WTC11 (cell line): Measurements from ENCODE around the gene SLC28A1. TPM values are rescaled to one million over a fixed set of nuclear protein-coding genes. Genes with fewer than 3 reads are reported as not detected.

Experiments
- ATAC-seq: fragments of 200-7000 bp; cut with Tn5 transposase; 2 replicates; pipeline ENCODE4 v1.10.0; 2021; ENCODE audit warnings: mild to moderate bottlenecking, moderate library complexity
- CTCF ChIA-PET: fragments of 300-600 bp; sonication (Branson Sonifier 250); formaldehyde crosslinking; loops from one replicate; lab custom pipeline; 2021; ENCODE audit warnings: antibody characterized with exemption; lab: Charles Lee
- POLR2A ChIA-PET: fragments of 350-600 bp; sonication (Branson Sonifier 250); formaldehyde crosslinking; loops from one replicate; lab custom pipeline; 2021; ENCODE audit warnings: antibody characterized with exemption; lab: Charles Lee
- DNase-seq: peaks from one replicate; pipeline ENCODE4 v3.0.0; 2021; ENCODE audit warnings: low spot score
- H3K27ac Mint-ChIP-seq: 2 replicates; pipeline ENCODE4 v1.8.0; 2021; ENCODE audit warnings: mixed read lengths
- H3K27me3 Mint-ChIP-seq: 2 replicates; pipeline ENCODE4 v1.8.0; 2021; ENCODE audit warnings: low read depth, mild to moderate bottlenecking, moderate library complexity, mixed read lengths
- H3K36me3 Mint-ChIP-seq: 2 replicates; pipeline ENCODE4 v1.8.0; 2021; ENCODE audit warnings: mixed read lengths
- H3K4me1 Mint-ChIP-seq: 2 replicates; pipeline ENCODE4 v1.8.0; 2022; ENCODE audit warnings: mixed read lengths
- H3K4me3 Mint-ChIP-seq: 2 replicates; pipeline ENCODE4 v1.8.0; 2021; ENCODE audit warnings: mild to moderate bottlenecking, moderate library complexity, mixed read lengths
- H3K9me3 Mint-ChIP-seq: 2 replicates; pipeline ENCODE4 v1.8.0; 2021; ENCODE audit warnings: mixed read lengths
- FOXJ3 ChIP-seq: sonication (generic); formaldehyde crosslinking; IDR thresholded peaks from 2 replicates; pipeline ENCODE4 v1.9.0; 2021; ENCODE audit warnings: missing genetic modification reagents, mild to moderate bottlenecking, borderline replicate concordance
- FOXP1 ChIP-seq: sonication (generic); formaldehyde crosslinking; IDR thresholded peaks from 2 replicates; pipeline ENCODE4 v1.8.0; 2022; ENCODE audit warnings: missing genetic modification reagents, mild to moderate bottlenecking, moderate library complexity, borderline replicate concordance
- GABPB1 ChIP-seq: sonication (generic); formaldehyde crosslinking; IDR thresholded peaks from 2 replicates; pipeline ENCODE4 v1.8.1; 2023; ENCODE audit warnings: mild to moderate bottlenecking, missing genetic modification reagents
- RELA ChIP-seq: sonication (generic); formaldehyde crosslinking; IDR thresholded peaks from 2 replicates; pipeline ENCODE4 v1.8.1; 2022; ENCODE audit warnings: missing genetic modification reagents, mild to moderate bottlenecking, borderline replicate concordance
- SMAD3 ChIP-seq: sonication (generic); formaldehyde crosslinking; IDR thresholded peaks from 2 replicates; pipeline ENCODE4 v1.8.0; 2022; ENCODE audit warnings: missing genetic modification reagents, mild to moderate bottlenecking, borderline replicate concordance
- SOX15 ChIP-seq: fragments of 250-450 bp; sonication (Bioruptor Pico); IDR thresholded peaks from 2 replicates; pipeline ENCODE4 v1.9.0; 2021; ENCODE audit warnings: mild to moderate bottlenecking
- SP1 ChIP-seq: sonication (generic); formaldehyde crosslinking; conservative IDR thresholded peaks from 2 replicates; pipeline ENCODE4 v1.8.1; 2022; ENCODE audit warnings: missing genetic modification reagents
- TP53 ChIP-seq: sonication (generic); formaldehyde crosslinking; IDR thresholded peaks from 2 replicates; pipeline ENCODE4 v1.8.1; 2023; ENCODE audit warnings: mild to moderate bottlenecking, missing genetic modification reagents
- ZNF396 ChIP-seq: fragments of 250-450 bp; sonication (Bioruptor Pico); IDR thresholded peaks from 2 replicates; pipeline ENCODE4 v1.8.0; 2021; ENCODE audit warnings: mild to moderate bottlenecking, moderate library complexity, borderline replicate concordance
- ZNF671 ChIP-seq: fragments of 250-450 bp; sonication (Bioruptor Pico); IDR thresholded peaks from 2 replicates; pipeline ENCODE4 v1.8.0; 2021; ENCODE audit warnings: mild to moderate bottlenecking
- total RNA-seq: library from RNA; stranded (reverse); gene quantifications from 3 replicates; pipeline ENCODE4 v1.2.3, GENCODE V29; 2021
- TF ChIP-seq, protein P1 (sequence below): sonication (generic); formaldehyde crosslinking; IDR thresholded peaks from 2 replicates; pipeline ENCODE4 v1.8.0; 2023; ENCODE audit warnings: missing genetic modification reagents, mild to moderate bottlenecking, borderline replicate concordance
- TF ChIP-seq, protein P2 (sequence below): fragments of 250-450 bp; sonication (Bioruptor Pico); IDR thresholded peaks from 2 replicates; pipeline ENCODE4 v1.9.0; 2021; ENCODE audit warnings: moderate library complexity, mild to moderate bottlenecking, inconsistent platforms, borderline replicate concordance
- TF ChIP-seq, protein P3 (sequence below): sonication (generic); formaldehyde crosslinking; conservative IDR thresholded peaks from 2 replicates; pipeline ENCODE4 v1.8.1; 2022; ENCODE audit warnings: mild to moderate bottlenecking, missing genetic modification reagents
- TF ChIP-seq, protein P4 (sequence below): fragments of 250-450 bp; sonication (Bioruptor Pico); IDR thresholded peaks from 2 replicates; pipeline ENCODE4 v1.9.0; 2021; ENCODE audit warnings: mild to moderate bottlenecking
- TF ChIP-seq, protein P5 (sequence below): sonication (generic); formaldehyde crosslinking; IDR thresholded peaks from 2 replicates; pipeline ENCODE4 v1.8.1; 2022; ENCODE audit warnings: low read depth, mild to moderate bottlenecking, moderate library complexity, missing genetic modification reagents, borderline replicate concordance
- TF ChIP-seq, protein P6 (sequence below): sonication (generic); formaldehyde crosslinking; IDR thresholded peaks from 2 replicates; pipeline ENCODE4 v1.8.0; 2022; ENCODE audit warnings: missing genetic modification reagents
- TF ChIP-seq, protein P7 (sequence below): sonication (generic); formaldehyde crosslinking; IDR thresholded peaks from 2 replicates; pipeline ENCODE4 v1.8.1; 2022; ENCODE audit warnings: mild to moderate bottlenecking, moderate library complexity, missing genetic modification reagents

Gene SLC28A1
- total RNA-seq, 1 experiment from 2014 or later = not detected

DNA sequence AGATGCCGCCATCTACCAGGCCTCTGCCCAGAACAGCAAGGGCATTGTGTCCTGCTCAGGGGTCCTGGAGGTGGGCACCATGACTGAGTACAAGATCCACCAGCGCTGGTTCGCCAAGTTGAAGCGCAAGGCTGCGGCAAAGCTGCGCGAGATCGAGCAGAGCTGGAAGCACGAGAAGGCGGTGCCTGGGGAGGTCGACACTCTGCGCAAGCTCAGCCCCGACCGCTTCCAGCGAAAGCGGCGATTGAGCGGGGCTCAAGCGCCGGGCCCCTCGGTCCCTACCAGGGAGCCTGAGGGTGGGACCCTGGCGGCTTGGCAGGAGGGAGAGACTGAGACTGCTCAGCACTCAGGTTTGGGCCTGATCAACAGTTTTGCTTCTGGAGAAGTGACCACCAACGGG is 44.7 kb upstream of the SLC28A1 start (continued):
- TF ChIP-seq, protein P1, sequence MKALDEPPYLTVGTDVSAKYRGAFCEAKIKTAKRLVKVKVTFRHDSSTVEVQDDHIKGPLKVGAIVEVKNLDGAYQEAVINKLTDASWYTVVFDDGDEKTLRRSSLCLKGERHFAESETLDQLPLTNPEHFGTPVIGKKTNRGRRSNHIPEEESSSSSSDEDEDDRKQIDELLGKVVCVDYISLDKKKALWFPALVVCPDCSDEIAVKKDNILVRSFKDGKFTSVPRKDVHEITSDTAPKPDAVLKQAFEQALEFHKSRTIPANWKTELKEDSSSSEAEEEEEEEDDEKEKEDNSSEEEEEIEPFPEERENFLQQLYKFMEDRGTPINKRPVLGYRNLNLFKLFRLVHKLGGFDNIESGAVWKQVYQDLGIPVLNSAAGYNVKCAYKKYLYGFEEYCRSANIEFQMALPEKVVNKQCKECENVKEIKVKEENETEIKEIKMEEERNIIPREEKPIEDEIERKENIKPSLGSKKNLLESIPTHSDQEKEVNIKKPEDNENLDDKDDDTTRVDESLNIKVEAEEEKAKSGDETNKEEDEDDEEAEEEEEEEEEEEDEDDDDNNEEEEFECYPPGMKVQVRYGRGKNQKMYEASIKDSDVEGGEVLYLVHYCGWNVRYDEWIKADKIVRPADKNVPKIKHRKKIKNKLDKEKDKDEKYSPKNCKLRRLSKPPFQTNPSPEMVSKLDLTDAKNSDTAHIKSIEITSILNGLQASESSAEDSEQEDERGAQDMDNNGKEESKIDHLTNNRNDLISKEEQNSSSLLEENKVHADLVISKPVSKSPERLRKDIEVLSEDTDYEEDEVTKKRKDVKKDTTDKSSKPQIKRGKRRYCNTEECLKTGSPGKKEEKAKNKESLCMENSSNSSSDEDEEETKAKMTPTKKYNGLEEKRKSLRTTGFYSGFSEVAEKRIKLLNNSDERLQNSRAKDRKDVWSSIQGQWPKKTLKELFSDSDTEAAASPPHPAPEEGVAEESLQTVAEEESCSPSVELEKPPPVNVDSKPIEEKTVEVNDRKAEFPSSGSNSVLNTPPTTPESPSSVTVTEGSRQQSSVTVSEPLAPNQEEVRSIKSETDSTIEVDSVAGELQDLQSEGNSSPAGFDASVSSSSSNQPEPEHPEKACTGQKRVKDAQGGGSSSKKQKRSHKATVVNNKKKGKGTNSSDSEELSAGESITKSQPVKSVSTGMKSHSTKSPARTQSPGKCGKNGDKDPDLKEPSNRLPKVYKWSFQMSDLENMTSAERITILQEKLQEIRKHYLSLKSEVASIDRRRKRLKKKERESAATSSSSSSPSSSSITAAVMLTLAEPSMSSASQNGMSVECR (CRISPR knock-in tag) = no peak

DNA sequence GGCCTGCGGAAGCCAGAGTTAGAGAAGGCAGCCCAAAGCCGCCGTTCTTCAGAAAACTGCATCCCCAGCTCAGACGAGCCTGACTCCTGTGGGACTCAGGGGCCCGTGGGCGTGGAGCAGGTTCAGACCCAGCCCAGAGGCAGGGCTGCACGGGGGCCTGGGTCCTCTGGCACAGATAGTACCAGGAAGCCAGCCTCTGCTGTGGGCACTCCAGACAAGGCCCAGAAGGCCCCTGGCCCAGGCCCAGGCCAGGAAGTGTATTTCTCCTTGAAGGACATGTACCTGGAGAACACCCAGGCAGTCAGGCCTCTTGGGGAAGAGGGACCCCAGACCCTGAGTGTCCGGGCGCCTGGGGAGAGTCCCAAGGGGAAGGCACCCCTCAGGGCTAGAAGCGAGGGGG is 44.2 kb upstream of the SLC28A1 start:
- no peak for TF ChIP-seq RELA (CRISPR knock-in tag)
- no peak for TF ChIP-seq ZNF396
- TF ChIP-seq, protein P2, sequence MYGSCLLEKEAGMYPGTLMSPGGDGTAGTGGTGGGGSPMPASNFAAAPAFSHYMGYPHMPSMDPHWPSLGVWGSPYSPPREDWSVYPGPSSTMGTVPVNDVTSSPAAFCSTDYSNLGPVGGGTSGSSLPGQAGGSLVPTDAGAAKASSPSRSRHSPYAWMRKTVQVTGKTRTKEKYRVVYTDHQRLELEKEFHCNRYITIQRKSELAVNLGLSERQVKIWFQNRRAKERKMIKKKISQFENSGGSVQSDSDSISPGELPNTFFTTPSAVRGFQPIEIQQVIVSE (CRISPR knock-in tag) = no peak
- TF ChIP-seq FOXP1 (CRISPR knock-in tag) = no peak
- TF ChIP-seq GABPB1 (CRISPR knock-in tag) = no peak
- TF ChIP-seq, protein P3, sequence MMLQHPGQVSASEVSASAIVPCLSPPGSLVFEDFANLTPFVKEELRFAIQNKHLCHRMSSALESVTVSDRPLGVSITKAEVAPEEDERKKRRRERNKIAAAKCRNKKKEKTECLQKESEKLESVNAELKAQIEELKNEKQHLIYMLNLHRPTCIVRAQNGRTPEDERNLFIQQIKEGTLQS (CRISPR knock-in tag) = no peak
- TF ChIP-seq, protein P4, sequence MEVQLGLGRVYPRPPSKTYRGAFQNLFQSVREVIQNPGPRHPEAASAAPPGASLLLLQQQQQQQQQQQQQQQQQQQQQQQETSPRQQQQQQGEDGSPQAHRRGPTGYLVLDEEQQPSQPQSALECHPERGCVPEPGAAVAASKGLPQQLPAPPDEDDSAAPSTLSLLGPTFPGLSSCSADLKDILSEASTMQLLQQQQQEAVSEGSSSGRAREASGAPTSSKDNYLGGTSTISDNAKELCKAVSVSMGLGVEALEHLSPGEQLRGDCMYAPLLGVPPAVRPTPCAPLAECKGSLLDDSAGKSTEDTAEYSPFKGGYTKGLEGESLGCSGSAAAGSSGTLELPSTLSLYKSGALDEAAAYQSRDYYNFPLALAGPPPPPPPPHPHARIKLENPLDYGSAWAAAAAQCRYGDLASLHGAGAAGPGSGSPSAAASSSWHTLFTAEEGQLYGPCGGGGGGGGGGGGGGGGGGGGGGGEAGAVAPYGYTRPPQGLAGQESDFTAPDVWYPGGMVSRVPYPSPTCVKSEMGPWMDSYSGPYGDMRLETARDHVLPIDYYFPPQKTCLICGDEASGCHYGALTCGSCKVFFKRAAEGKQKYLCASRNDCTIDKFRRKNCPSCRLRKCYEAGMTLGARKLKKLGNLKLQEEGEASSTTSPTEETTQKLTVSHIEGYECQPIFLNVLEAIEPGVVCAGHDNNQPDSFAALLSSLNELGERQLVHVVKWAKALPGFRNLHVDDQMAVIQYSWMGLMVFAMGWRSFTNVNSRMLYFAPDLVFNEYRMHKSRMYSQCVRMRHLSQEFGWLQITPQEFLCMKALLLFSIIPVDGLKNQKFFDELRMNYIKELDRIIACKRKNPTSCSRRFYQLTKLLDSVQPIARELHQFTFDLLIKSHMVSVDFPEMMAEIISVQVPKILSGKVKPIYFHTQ (CRISPR knock-in tag) = no peak
- TF ChIP-seq ZNF671 = no peak
- no peak for TF ChIP-seq SMAD3 (CRISPR knock-in tag)
- TF ChIP-seq FOXJ3 (CRISPR knock-in tag) = no peak
- TF ChIP-seq, protein P5, sequence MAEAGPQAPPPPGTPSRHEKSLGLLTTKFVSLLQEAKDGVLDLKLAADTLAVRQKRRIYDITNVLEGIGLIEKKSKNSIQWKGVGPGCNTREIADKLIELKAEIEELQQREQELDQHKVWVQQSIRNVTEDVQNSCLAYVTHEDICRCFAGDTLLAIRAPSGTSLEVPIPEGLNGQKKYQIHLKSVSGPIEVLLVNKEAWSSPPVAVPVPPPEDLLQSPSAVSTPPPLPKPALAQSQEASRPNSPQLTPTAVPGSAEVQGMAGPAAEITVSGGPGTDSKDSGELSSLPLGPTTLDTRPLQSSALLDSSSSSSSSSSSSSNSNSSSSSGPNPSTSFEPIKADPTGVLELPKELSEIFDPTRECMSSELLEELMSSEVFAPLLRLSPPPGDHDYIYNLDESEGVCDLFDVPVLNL (CRISPR knock-in tag) = no peak
- no peak for TF ChIP-seq SOX15 (CRISPR knock-in tag)
- TF ChIP-seq, protein P6, sequence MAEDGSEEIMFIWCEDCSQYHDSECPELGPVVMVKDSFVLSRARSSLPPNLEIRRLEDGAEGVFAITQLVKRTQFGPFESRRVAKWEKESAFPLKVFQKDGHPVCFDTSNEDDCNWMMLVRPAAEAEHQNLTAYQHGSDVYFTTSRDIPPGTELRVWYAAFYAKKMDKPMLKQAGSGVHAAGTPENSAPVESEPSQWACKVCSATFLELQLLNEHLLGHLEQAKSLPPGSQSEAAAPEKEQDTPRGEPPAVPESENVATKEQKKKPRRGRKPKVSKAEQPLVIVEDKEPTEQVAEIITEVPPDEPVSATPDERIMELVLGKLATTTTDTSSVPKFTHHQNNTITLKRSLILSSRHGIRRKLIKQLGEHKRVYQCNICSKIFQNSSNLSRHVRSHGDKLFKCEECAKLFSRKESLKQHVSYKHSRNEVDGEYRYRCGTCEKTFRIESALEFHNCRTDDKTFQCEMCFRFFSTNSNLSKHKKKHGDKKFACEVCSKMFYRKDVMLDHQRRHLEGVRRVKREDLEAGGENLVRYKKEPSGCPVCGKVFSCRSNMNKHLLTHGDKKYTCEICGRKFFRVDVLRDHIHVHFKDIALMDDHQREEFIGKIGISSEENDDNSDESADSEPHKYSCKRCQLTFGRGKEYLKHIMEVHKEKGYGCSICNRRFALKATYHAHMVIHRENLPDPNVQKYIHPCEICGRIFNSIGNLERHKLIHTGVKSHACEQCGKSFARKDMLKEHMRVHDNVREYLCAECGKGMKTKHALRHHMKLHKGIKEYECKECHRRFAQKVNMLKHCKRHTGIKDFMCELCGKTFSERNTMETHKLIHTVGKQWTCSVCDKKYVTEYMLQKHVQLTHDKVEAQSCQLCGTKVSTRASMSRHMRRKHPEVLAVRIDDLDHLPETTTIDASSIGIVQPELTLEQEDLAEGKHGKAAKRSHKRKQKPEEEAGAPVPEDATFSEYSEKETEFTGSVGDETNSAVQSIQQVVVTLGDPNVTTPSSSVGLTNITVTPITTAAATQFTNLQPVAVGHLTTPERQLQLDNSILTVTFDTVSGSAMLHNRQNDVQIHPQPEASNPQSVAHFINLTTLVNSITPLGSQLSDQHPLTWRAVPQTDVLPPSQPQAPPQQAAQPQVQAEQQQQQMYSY (CRISPR knock-in tag) = no peak
- no peak for TF ChIP-seq TP53
- no peak for TF ChIP-seq SP1 (CRISPR knock-in tag)
- TF ChIP-seq, protein P7, sequence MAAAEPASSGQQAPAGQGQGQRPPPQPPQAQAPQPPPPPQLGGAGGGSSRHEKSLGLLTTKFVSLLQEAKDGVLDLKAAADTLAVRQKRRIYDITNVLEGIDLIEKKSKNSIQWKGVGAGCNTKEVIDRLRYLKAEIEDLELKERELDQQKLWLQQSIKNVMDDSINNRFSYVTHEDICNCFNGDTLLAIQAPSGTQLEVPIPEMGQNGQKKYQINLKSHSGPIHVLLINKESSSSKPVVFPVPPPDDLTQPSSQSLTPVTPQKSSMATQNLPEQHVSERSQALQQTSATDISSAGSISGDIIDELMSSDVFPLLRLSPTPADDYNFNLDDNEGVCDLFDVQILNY (CRISPR knock-in tag) = no peak
- ChIA-PET POLR2A (no interaction called here), CTCF (interaction anchor here (0.7 to 2.1 kb wide), 3 partner anchors 12 to 88 kb away, joined by 3 to 7 read pairs (median 3); no protein-coding TSS in a partner anchor)
- no peaks in the 10 kb centered on the region for H3K9me3 Mint-ChIP-seq
- no peaks in the 10 kb centered on the region; the same call in 1 of the 2 replicates for H3K36me3 Mint-ChIP-seq
- ATAC-seq (no peak), DNase-seq (no peak)
- H3K27me3 Mint-ChIP-seq = no peaks in the 10 kb centered on the region
- no peak overlapping the region for H3K27ac Mint-ChIP-seq
- no peaks in the 10 kb centered on the region for H3K4me1 Mint-ChIP-seq
- H3K4me3 Mint-ChIP-seq = no peak overlapping the region
